ENCODE results near the gene ZNF853. TPM values are rescaled to one million over a fixed set of nuclear protein-coding genes. Genes with fewer than 3 reads are reported as not detected.
"Not testable (repeated sequence)": the region's sequence is repeated elsewhere in the genome, so short reads cannot be mapped to it uniquely, and the experiment has no call there.

ZNF853 gene
- total RNA-seq, 2 donors from 2014 or later: 13.3 to 25.2 TPM

- Histone ChIP-seq H3K27ac (no peak overlapping the region), H3K9me3 (peaks cover 0 to 7% of the 10 kb centered on the region in 2 donors), H3K4me1 (no peaks in the 10 kb centered on the region), H3K4me3 (no peak overlapping the region), H3K36me3 (peaks cover 38% of the 10 kb centered on the region), H3K27me3 (no peaks in the 10 kb centered on the region)
- no peak for DNase-seq (ENCODE audit: low spot score)
- TF ChIP-seq CTCF (IDR thresholded peaks at IDR 0.05): no peak
Measured at GRCh38 chr7:6654113-6654841, 38.9 kb downstream of the ZNF853 start.

GRCh38 chr7:6654842-6655610 lies 39.6 kb downstream of the ZNF853 start:
- no peak for TF ChIP-seq CTCF (IDR thresholded peaks at IDR 0.05)
- Histone ChIP-seq H3K4me1 (no peaks in the 10 kb centered on the region), H3K4me3 (no peak overlapping the region), H3K27ac (no peak overlapping the region), H3K9me3 (peaks cover 0 to 7% of the 10 kb centered on the region in 2 donors), H3K27me3 (no peaks in the 10 kb centered on the region), H3K36me3 (peaks cover 38% of the 10 kb centered on the region)
- DNase-seq (ENCODE audit: low spot score): no peak

GRCh38 chr7:6655636-6656385 lies 40.4 kb downstream of the ZNF853 start:
- DNase-seq (ENCODE audit: low spot score): no peak
- no peak overlapping the region for H3K27ac ChIP-seq
- no peaks in the 10 kb centered on the region for H3K27me3 ChIP-seq
- H3K9me3 ChIP-seq: peaks cover 0 to 7% of the 10 kb centered on the region in 2 donors
- H3K4me3 ChIP-seq: no peak overlapping the region
- peaks cover 30% of the 10 kb centered on the region for H3K36me3 ChIP-seq
- no peaks in the 10 kb centered on the region for H3K4me1 ChIP-seq
- TF ChIP-seq CTCF (IDR thresholded peaks at IDR 0.05): no peak

- TF ChIP-seq CTCF (IDR thresholded peaks at IDR 0.05): no peak
- Histone ChIP-seq H3K4me1 (no peaks in the 10 kb centered on the region), H3K4me3 (no peak overlapping the region), H3K27me3 (no peaks in the 10 kb centered on the region), H3K9me3 (peaks cover 0 to 7% of the 10 kb centered on the region in 2 donors), H3K27ac (no peak overlapping the region), H3K36me3 (peaks cover 27% of the 10 kb centered on the region)
- no peak for DNase-seq (ENCODE audit: low spot score)
Measured at GRCh38 chr7:6656413-6656812, 41.0 kb downstream of the ZNF853 start.

GRCh38 chr7:6658618-6659345 lies 43.4 kb downstream of the ZNF853 start:
- no peak for TF ChIP-seq CTCF (IDR thresholded peaks at IDR 0.05)
- no peaks in the 10 kb centered on the region for H3K4me1 ChIP-seq
- DNase-seq (ENCODE audit: low spot score): no peak
- H3K9me3 ChIP-seq: no peaks in the 10 kb centered on the region
- peaks cover 14% of the 10 kb centered on the region for H3K36me3 ChIP-seq
- H3K4me3 ChIP-seq: no peak overlapping the region
- H3K27me3 ChIP-seq: no peaks in the 10 kb centered on the region
- no peak overlapping the region for H3K27ac ChIP-seq

GRCh38 chr7:6670851-6671250 lies 55.4 kb downstream of the ZNF853 start:
- H3K27me3 ChIP-seq; H3K4me1 ChIP-seq; DNase-seq (ENCODE audit: low spot score); H3K4me3 ChIP-seq; H3K36me3 ChIP-seq; H3K27ac ChIP-seq: not testable (repeated sequence)
- H3K9me3 ChIP-seq: peaks cover 13 to 65% of the 10 kb centered on the region in 2 donors

Data from right atrium auricular region (tissue), 2 donors.